OCI-LY3 (cell line): ENCODE results near the gene FGF3.

Source experiments
- EZH2phosphoT487 ChIP-seq: fragments of 200-600 bp; shearing (Covaris generic); IDR thresholded peaks from 2 replicates; pipeline ENCODE4 v1.6.1; 2018; ENCODE audit warnings: antibody characterized with exemption, mixed run types, low read depth
- TF ChIP-seq, protein P1 (sequence below): fragments of 200-600, 300-600 bp; sonication (generic); IDR thresholded peaks from 2 replicates; pipeline ENCODE4 v1.5.1; 2014; ENCODE audit warnings: antibody characterized with exemption, low read length, low read depth

DNA sequence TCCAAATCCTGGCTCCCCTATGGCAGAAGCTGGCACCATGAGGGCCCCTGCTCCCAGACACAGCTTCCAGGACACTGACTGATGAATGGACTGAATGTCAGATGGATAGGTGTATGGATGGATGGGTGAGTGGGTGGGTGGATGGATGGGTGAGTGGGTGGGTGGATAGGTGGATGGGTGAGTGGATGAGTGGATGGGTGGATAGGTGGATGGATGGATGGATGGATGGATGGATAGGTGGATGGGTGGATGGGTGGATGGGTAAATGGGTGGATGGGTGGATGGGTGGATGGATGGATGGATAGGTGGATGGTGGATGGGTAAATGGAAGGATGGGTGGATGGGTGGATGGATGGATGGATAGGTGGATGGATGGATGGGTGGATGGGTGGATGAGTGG lies 4.3 kb downstream of the FGF3 start:
- TF ChIP-seq, protein P1, sequence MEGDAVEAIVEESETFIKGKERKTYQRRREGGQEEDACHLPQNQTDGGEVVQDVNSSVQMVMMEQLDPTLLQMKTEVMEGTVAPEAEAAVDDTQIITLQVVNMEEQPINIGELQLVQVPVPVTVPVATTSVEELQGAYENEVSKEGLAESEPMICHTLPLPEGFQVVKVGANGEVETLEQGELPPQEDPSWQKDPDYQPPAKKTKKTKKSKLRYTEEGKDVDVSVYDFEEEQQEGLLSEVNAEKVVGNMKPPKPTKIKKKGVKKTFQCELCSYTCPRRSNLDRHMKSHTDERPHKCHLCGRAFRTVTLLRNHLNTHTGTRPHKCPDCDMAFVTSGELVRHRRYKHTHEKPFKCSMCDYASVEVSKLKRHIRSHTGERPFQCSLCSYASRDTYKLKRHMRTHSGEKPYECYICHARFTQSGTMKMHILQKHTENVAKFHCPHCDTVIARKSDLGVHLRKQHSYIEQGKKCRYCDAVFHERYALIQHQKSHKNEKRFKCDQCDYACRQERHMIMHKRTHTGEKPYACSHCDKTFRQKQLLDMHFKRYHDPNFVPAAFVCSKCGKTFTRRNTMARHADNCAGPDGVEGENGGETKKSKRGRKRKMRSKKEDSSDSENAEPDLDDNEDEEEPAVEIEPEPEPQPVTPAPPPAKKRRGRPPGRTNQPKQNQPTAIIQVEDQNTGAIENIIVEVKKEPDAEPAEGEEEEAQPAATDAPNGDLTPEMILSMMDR, result no peak
- TF ChIP-seq EZH2phosphoT487, result no peak
